ENCODE measurements around the gene UBE2M.
"Not testable (repeated sequence)": the region's sequence is repeated elsewhere in the genome, so short reads cannot be mapped to it uniquely, and the experiment has no call there.

The UBE2M gene

DNA sequence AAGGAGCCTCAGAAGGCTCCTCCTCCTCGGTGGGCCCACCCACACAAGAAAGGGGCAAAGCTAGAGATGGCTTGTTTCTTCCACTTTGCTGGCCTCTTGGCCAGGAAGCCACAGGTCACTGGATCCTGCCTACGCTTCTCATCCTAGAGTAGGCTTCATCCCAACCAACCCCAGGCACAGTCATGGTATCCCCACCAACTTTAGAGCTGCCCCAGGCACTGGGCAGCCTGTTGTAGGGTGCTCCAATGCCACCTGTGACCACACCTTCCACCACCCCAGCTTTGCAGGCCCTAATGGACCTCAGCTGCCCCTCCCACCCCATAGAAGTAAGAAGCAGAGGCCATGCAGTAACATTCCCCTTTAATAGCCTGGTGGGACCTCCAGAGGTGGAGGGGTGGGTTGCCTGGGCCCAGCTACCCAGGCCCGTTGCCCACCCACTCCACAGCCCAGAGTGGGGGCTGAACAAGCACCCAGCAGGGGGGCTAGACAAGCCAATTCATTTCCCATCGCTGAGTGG, 3.0 kb downstream of the UBE2M start:
- DNase-seq = no peak

DNA sequence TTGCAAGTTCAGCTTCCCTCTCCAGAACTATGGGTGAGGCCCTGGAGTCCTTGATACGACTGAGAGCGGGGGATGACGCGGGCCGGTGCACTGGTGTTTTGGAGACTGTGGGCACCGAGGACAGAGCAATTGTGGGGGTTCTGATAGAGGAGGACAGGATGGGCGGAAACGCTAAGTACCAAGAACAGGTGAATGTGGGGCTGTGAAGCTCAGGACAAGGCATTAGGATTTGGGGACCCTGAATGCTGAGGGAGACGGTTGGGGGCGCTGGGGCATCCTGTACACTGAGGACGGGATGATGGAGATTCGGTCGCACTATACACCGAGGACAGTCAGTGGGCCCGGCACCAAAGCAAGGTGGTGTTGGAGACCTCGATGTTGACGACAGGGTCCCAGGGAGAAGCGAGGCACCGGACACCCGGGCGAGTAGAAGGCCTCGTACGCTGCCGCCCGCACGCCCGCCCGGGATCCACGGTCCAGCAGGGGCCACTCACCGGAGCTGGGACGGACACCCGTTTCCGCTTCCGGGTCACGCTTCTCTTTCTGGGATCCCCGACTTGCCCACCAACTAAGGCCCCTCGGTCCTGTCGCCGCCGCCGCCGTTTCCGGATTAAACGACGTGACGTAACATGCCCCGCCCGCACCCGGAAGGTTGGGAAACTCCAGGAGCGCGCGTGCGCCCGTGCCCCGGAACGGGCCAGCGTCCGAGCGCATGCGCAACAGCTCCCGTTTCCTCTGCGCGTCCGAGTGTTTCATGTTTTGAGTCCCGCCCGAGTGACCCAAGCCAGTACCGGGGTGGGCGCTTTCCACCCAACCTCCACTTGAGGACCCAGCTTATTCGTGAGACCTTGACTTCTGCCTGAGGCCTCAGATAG, 3.7 kb downstream of the UBE2M start, which contains the start of gene CHMP2A:
Gene CHMP2A, minus strand, starts transcription at position 612 of the 875 bp plus-strand sequence. CDS start 893 bp downstream, outside the sequence.
- peak; percentile 96 to 98 (median 97) for DNase-seq

GRCh38 chr19:58553799-58554493, 4.5 kb downstream of the UBE2M start:
- no peak for DNase-seq

- no peak for DNase-seq
These were observed 5.8 kb downstream of the UBE2M start for GRCh38 chr19:58552655-58553054.

DNA sequence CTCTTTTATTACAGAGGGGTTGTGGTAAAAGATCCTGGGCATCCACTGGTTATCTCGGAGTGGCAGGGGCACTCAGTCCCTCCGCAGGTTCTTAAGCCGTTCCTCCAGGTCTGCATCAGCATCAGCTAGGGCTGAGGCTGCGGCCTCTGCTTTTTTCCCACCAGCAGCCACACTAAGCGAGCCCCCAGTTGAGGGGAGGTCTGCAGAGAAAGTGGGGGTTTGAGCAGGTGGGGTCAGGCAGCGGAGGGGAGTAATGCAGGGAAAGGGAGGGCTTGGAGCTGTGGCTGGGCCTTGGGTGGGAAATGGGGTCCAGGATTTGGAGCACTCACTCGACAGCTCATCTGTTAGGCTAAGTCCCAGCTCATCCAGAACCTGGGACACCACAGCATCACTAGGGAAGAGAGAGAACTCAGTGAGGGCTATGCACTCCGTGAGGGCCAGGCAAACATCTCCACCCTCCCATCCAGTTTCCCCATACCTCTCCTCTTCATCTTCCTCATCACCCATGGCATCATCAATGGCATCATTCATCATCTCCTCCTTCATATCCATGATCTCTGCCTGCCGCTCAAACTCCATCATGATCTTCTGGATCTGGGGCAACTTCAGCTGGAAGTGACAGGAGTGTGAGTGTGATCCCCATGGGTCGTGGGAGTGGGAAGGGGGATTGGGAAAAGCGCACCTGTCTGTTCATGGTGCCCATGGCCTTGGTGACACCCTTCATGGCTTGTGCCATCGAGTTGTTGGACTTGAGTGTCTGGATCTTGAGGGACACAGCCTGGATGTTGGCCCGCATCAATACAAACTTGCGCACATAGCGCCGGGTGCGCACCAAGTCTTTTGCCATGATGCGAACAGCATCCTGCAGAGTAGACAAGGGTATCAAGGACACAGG, 6.6 kb downstream of the UBE2M start:
- no peak for DNase-seq

GRCh38 chr19:58551123-58551497, 7.3 kb downstream of the UBE2M start:
- DNase-seq = no peak

DNA sequence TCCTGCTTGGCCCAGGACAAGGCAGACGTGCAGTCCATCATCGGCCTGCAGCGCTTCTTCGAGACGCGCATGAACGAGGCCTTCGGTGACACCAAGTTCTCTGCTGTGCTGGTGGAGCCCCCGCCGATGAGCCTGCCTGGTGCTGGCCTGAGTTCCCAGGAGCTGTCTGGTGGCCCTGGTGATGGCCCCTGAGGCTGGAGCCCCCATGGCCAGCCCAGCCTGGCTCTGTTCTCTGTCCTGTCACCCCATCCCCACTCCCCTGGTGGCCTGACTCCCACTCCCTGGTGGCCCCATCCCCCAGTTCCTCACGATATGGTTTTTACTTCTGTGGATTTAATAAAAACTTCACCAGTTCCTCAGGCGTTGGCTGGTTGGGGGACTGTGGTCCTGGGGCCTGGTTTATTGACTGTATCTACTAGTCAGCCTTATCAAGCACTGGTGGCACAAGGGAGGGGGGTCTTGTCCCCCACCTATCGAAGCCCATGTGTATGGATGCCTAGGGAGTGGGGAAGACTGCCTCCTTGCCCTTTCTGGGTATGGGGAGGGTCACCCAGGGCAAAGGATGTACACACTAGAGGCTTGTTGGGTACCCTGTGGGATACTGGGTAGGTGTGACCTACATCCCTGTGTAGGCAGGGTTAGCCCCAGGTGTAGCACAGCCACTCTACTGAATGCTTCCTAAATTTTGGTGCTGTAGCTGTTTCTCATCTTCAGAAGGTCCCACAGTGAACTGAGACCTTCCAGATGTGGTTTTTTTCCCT, 7.9 kb downstream of the UBE2M start:
- no peak for DNase-seq

DNA sequence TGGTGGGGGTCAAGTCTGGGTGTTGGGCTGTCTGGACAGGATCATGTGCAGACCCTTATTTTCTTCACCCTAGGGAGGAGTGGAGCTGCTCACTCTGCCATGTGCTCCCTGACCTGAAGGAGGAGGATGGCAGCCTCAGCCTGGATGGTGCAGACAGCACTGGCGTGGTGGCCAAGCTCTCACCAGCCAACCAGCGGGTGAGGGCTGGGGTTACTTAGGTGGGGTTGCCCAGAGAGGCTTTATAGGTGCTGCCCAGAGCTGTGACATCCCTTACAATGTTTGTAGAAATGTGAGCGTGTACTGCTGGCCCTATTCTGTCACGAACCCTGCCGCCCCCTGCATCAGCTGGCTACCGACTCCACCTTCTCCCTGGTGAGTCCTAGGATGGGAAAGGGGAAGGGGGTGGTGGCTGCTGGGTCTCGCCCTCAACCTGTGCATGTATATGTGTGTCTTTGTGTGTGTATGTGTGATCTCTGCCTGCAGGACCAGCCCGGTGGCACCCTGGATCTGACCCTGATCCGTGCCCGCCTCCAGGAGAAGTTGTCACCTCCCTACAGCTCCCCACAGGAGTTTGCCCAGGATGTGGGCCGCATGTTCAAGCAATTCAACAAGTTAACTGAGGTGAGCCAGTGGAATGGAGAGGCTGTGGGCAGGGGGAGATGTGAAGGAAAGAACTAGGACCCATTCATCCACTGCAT, 8.6 kb downstream of the UBE2M start:
- no peak for DNase-seq

GRCh38 chr19:58548859-58549663, 9.3 kb downstream of the UBE2M start:
- no peak for DNase-seq

- DNase-seq = no peak
These were observed 10.8 kb downstream of the UBE2M start for GRCh38 chr19:58547323-58548312.

GRCh38 chr19:58546019-58546530, 12.3 kb downstream of the UBE2M start:
- no peak for DNase-seq

- DNase-seq = no peak
These were observed 13.0 kb downstream of the UBE2M start for GRCh38 chr19:58545286-58546018.

GRCh38 chr19:58544591-58545285, 13.7 kb downstream of the UBE2M start:
- peak in 3 of 5 donors; percentile 66 to 83 (median 74) for DNase-seq

DNA sequence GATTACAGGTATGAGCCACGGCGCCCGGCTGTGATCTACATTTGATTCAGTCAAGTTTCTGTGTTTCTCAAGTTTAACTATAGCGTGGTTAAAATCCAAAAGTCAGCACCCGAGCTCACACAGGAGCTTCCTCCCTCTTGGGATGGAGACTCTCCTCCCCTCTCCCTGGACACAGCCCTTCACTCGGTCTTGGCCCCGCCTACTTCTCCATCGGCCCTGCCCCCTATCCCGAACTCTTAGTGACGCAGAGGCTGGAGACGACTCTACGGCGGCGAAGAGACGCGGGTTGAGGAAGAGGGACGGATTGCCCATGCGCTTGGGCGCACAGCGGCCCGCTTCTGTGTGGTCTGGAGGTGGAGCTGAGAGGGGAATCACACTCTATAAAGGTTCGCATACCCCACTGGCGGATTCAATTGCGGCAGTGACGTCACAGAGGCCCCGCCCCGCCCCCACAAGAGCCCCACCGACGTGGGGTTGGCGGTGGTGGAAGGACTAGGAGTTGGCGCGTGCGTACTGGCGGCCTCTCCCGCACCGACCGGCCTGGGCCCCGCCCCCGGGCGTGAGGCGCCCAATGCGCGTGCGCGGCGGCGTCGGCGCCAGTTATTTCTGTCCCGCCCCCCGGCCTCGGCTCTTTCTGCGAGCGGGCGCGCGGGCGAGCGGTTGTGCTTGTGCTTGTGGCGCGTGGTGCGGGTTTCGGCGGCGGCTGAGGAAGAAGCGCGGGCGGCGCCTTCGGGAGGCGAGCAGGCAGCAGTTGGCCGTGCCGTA, 14.4 kb downstream of the UBE2M start, which contains the start of gene TRIM28:
Gene TRIM28, plus strand, starts transcription at position 239 of the 765 bp plus-strand sequence. CDS start 694 bp downstream, outside the sequence.
- peak; percentile 99 to 100 (median 100) for DNase-seq

DNA sequence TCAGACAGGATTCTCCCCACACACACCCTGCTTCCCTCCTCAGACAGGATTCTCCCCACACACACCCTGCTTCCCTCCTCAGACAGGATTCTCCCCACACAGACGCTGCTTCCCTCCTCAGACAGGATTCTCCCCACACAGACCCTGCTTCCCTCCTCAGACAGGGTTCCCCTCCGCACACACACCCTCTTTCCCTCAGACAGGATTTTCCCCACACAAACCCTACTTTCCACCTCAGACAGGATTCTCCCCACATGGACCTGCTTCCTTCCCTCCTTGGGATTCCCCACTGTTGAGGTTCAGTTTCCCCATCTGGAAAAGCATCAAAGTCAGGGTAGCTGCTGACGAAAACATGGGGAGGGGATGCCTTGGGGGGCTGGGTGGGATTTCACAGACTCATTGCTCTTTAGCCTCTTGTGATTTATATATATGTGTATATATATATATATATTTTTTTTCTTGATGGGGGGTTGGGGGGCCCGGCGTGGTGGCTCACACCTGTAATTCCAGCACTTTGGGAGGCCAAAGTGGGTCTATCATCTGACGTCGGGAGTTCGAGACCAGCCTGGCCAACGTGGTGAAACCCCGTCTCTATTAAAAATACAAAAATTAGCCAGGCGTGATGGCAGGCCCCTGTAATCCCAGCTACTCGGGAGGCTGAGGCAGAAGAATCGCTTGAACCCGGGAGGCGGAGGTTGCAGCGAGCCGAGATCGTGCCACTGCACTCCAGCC, 15.6 kb downstream of the UBE2M start:
- not testable (repeated sequence) for DNase-seq

DNA sequence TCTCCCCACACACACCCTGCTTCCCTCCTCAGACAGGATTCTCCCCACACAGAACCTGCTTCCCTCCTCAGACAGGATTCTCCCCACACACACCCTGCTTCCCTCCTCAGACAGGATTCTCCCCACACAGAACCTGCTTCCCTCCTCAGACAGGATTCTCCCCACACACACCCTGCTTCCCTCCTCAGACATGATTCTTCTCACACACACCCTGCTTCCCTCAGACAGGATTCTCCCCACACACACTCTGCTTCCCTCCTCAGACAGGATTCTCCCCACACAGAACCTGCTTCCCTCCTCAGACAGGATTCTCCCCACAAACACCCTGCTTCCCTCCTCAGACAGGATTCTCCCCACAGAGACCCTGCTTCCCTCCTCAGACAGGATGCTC, 19.2 kb downstream of the UBE2M start:
- not testable (repeated sequence) for DNase-seq
